GM19240 (cell line): Measurements from ENCODE around the gene CISTR.
"Not testable (repeated sequence)": the region's sequence is repeated elsewhere in the genome, so short reads cannot be mapped to it uniquely, and the experiment has no call there.

Experiments used
- DNase-seq: peaks from one replicate; pipeline ENCODE4 v3.0.0; 2011; ENCODE audit warnings: low spot score; ENCODE audit not compliant: insufficient read length

The CISTR gene

DNA sequence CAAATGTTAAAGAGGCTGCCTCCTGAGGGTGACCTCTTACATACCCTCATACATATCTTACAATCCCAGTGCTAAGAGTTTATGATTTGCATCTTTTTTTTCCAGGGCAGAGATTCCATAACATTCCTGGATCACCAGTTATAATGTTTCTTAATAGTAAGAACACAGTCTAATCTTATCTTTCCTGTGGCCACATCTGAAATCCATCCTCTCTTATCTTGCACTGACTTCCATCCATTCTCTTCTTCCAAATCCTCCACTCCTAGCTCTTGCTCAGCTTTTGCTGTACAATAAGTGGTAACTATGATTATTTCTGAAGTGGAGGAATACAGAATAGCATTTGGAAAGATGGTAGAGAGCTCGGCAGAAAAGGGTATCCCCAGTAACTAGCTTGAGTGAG lies 30.8 kb downstream of the CISTR start:
- no peak for DNase-seq

DNA sequence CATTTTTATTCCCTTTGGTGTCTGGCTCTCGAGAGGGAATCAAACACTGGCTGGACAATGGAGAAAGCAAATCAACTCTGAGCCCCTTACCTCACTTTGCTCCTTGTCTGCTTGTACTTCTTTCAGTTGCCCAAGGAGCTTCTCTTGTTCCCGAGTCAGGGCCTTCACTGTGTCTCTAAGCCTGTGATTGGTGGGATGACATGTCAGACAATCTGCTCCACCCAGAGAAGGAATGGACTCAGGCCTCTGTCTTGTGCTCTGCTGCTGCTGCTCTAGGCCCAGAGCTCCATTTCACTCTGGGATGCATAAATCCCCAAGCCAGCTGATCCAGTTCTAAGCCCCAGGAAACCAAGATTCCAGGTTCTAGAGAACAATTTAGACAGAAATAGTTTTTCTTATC lies 32.1 kb downstream of the CISTR start:
- no peak for DNase-seq

DNA sequence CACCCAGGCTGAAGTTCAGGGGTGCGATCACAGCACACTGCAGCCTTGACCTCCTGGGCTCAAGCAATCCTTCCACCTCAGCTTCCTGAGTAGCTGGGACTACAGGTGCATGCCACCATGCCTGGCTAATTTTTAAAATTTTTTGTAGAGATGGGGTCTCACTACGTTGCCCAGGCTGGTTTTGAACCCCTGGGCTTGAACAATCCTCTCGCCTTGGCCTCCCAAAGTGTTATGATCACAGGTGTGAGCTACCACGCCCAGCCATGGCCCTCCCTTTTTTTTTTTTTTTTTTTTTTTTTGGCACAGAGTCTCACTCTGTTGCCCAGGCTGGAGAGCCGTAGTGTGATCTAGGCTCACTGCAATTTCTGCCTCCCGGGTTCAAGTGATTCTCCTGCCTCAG lies 33.2 kb downstream of the CISTR start:
- DNase-seq = not testable (repeated sequence)

- DNase-seq = no peak
Observed at GRCh38 chr12:53717319-53717718, 34.5 kb downstream of the CISTR start.

DNA sequence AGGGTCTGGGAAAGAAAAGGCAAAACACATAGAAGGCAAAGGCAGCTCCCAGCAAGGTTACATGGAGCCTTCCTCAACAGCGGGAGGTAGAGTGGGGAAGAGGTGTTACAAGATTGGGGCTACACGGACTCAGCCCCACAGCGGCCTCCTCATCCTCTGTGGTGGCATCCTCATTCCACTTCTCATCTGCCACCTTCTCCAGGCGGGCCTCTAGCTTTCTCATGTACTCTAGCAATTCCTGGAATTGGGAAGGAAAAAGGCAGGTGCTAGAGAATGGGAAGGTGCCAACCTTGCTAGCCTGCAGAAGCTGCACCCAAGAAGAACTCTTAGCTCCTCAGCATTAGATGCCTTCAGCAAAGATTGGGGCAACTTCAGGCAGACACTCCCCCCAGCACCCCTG lies 37.8 kb downstream of the CISTR start:
- no peak for DNase-seq

DNA sequence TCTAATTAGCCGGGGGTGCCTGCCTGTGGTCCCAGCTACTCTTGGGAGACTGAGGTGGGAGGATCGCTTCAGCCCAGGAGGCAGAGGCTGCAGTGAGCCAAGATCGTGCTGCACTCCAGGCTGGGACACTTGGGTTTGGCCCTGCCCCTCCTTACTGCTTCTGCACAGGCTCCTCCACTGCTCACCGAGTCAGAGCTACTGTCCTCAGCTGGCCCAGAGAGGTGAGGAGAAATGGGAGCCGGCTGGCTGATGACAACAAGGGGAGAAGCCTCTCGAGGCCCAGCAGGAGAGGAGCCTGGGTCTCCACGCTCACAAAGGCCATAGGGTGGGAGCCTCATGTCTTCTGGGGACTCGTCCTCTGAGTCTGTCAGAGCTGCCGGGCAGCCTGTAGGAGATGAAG lies 38.3 kb downstream of the CISTR start:
- DNase-seq = no peak

DNA sequence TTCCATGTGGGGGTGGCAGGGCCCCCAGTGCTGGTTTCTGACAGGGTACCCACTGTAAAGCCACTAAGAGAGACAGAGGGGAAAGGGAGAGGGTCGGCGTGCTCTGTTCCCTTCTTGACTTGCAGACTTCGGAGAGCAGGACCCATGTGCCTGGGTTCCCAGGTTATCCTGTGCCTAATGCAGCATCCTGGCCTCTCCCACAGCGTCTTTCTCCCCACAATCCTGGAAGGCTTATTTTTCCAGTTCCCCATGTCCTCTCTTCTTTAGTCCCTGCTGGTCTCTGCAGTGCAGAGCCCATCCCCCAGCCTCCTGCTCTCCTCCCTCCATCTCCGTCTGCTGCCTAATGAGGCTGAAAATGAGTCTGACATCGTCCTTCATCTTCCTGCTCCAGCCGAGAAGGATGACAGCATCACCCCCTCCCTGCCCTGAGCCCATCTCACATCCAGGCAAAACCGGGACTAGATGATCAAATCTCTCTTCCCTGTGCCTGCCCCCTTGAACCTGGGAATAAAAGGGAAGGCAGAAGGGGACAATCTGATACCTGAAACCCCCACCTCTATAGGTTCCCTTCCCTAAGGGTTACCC lies 39.6 kb downstream of the CISTR start:
- no peak for DNase-seq

DNA sequence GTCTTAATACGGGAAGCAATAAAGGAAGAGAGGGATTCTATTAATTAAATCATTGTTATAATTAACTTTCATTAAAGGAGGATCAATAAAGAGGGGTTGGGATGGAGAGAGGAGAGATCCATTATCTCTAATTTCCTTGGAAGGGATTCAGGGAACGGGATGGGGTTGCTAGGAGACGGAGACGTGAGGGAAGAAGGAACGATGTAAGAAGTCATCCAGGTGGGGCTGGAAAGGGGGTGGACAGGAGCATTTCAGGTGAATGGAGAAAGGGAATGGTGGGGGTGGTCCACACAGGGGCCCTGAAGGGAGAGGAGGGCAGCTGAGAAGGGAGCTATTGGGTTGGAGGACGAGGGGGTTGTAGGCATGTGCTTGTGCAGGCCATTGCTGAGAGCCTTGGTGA lies 41.7 kb downstream of the CISTR start:
- DNase-seq = no peak

GRCh38 chr12:53709671-53710070 lies 42.1 kb downstream of the CISTR start:
- no peak for DNase-seq

DNA sequence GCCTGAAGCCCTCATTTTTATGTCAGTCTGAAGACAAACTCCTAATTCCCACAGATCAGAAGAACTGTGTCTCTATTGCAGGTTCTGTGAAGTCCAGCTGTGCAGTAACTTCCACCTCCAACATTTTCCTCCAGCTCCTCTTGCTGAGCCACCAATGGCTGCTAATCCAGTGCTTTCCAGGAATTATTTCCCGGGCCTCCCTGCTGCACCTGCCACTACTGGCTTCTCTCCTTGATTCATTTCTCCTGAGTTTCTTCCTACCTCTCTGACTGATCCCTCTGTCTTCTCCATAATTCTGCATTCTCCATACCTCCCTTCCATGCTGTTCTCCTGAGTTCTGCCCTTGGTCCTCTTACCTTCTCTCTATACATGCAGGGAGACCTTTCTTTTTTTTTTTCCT lies 45.7 kb downstream of the CISTR start:
- no peak for DNase-seq

DNA sequence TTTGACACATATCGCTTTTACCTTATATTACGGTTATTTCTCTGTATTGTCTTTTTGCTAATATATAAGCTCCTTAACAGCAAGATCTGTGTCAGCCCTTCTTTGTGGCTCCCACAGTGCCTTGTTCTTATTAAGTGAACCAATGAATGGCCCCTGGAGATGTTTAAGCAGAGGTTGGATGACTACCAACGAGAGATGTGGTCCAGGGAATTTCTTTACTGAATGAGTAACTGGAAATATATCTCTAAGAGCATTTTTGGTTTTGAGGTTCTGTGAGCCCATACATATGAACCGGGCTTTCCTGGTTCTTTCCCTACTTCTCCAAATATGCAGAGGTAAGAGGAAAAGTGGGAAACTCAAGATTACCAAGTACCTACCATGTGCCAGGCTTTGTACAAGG lies 48.0 kb downstream of the CISTR start:
- DNase-seq = no peak

DNA sequence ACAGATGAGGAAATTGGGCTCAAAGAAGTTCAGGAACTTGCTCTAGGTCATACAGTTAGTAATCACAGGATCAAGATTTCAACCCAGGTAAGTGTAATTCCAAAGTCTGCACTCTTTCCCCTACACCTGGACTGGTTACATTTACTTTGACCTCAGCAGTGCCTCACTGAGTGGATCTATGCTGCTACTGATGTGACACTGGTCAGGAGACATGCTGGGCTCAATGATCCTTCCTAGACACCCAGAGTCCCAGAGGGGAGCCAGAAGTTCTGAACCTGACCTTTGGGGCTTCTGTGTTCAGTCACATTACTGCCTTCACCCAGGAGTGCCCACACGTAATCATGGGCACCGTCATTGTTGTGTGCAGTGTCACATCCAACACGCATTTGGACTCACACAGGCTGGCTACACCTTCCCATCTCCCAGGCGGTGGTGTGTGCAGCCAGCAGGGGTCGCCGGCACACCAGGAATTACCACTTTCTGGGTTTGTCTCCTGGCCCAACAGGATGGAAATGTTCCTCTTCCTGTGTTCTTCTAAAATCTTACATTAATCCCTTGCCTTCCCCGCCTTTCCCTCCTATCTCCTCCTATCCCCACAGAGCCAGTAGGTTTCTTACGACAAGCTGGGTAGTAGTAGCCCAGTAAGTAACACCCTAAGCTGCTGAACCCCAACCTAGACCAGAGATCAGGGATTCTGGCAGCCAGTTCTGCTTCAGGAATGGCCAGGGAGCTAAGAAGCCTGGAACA lies 50.1 kb downstream of the CISTR start:
- peak; percentile 70 for DNase-seq

DNA sequence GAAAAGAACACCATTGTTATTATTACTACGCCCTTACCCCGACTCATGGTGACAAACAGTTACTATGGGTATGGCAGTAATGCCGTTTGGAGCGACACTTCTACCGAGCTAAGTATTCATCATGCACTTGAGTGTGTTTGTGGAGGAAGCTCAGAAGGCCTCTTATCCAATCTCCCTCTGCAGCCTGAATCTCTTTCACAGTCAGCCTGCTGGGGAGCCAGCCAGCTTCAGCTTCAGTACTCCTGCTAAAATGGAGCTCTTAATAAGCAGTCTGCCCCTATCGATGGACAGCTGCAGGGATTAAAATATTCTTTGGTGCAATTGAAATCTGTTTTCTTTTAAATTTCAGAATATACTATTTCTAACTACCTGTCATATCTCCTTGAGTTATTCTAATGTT lies 51.2 kb downstream of the CISTR start:
- DNase-seq = no peak

- no peak for DNase-seq
Observed at GRCh38 chr12:53699678-53700025, 52.1 kb downstream of the CISTR start.

DNA sequence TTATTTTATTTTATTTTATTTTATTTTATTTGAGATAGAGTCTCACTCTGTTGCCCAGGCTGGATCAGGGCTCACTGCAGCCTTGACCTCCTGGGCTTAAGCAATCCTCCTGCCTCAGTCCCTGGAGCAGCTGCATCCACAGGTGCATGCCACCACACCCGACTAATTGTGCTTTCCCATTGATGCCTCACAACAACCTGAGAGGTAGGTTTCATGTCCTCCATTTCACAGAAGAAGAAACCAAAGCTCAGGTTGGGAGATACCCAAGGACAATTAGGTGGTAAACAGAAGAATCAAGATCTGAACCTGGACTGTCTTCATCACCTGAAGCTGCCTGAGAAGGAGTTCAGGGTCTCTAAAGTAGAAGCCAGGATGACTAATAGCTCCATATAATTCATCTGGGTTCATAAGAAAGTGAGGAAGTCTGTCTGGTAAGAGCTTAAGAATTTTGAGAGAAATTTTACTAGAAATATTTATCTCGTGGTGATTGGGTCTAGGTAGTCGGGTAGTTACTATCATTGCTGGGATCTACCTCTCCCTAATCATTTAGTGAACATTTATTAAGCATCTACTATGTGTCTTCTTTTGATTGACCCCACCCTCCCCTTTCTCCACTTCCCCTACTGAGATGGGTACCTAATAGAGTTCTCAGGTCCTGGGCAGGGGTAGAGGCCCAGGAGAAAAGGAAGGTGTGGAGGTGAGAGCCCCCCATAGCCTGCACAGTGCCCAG lies 52.7 kb downstream of the CISTR start:
- DNase-seq = no peak

DNA sequence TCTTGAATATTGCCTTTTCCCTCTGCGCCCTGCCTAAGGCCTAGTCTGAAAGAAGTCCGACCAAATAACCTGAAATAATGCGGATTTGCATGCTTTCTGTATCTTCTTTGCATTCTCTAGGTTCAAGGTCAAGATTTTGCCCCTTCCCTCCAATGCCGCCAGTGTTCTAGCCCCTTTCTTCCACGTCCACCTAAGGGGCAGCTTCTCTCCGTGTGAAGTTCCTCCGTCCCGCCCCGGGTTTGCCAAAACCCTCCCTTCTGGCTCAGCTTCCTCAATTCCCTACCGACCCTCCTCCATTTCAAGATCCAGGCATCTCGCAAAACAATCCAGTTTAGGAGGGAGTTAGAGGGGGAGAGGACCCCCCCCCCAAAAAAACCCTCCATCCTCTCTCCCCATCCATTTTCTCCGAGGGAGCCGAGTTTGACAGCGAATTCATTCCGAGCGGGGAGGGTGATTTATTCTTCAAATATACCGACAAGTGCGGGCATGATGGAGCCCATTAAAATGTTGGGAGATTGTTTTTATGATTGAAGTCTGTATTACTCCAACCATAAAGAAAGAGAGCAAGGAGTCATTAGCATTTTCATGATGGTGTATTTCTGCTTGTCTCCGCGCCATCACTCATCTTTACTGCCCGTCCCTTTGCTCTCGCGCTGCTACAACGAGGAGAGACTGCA lies 55.0 kb downstream of the CISTR start:
- DNase-seq = no peak
